H7 (cell line): Measurements from ENCODE around the gene SLC1A3. TPM values are rescaled to one million over a fixed set of nuclear protein-coding genes. Genes with fewer than 3 reads are reported as not detected.

Experiments used
- DNase-seq: peaks from one replicate; pipeline ENCODE4 v3.0.0; 2012
- H3K27me3 ChIP-seq: 2 replicates; pipeline ENCODE4 v1.6.0; 2011; ENCODE audit warnings: mild to moderate bottlenecking, low read length; ENCODE audit not compliant: control insufficient read depth, insufficient read depth
- H3K36me3 ChIP-seq: replicated peaks from 2 replicates; pipeline ENCODE4 v1.5.1; 2011; ENCODE audit warnings: low read length; ENCODE audit not compliant: control insufficient read depth, insufficient read depth
- H3K4me3 ChIP-seq: 2 replicates; pipeline ENCODE4 v1.5.1; 2011; ENCODE audit warnings: low read depth, mild to moderate bottlenecking, control low read depth, low read length, moderate library complexity; ENCODE audit not compliant: insufficient read depth
- total RNA-seq: library from RNA; depleted of rRNA; stranded (reverse); fragments of >200 nt; shearing (Covaris generic); gene quantifications from 2 replicates; pipeline ENCODE4 v1.2.3, GENCODE V29; 2014

Gene SLC1A3
- total RNA-seq, 1 experiment from 2014 or later = 48.8 TPM

GRCh38 chr5:36688722-36689121 is 82.3 kb downstream of the SLC1A3 start:
- Histone ChIP-seq H3K36me3 (no peaks in the 10 kb centered on the region), H3K4me3 (no peak overlapping the region), H3K27me3 (peaks cover 7% of the 10 kb centered on the region)
- DNase-seq = peak; percentile 57

GRCh38 chr5:36689225-36689624 is 82.8 kb downstream of the SLC1A3 start:
- H3K27me3 ChIP-seq = peaks cover 7% of the 10 kb centered on the region
- H3K36me3 ChIP-seq = no peaks in the 10 kb centered on the region
- H3K4me3 ChIP-seq = no peak overlapping the region
- peak; percentile 31 for DNase-seq

- Histone ChIP-seq H3K27me3 (peaks cover 7% of the 10 kb centered on the region), H3K4me3 (peak overlapping the region; percentile 52), H3K36me3 (no peaks in the 10 kb centered on the region)
- peak; percentile 91 for DNase-seq
Measured at GRCh38 chr5:36690041-36690961, 83.9 kb downstream of the SLC1A3 start.

- Histone ChIP-seq H3K36me3 (no peaks in the 10 kb centered on the region), H3K4me3 (no peak overlapping the region), H3K27me3 (peaks cover 7% of the 10 kb centered on the region)
- no peak for DNase-seq
Measured at GRCh38 chr5:36691226-36691625, 84.8 kb downstream of the SLC1A3 start.

- Histone ChIP-seq H3K4me3 (no peak overlapping the region), H3K36me3 (no peaks in the 10 kb centered on the region), H3K27me3 (peaks cover 7% of the 10 kb centered on the region)
- DNase-seq = no peak
Measured at GRCh38 chr5:36691696-36692371, 85.4 kb downstream of the SLC1A3 start.

GRCh38 chr5:36692791-36693763 is 86.7 kb downstream of the SLC1A3 start:
- Histone ChIP-seq H3K27me3 (peaks cover 7% of the 10 kb centered on the region), H3K36me3 (no peaks in the 10 kb centered on the region), H3K4me3 (peak overlapping the region; percentile 34)
- DNase-seq = peak; percentile 90

- Histone ChIP-seq H3K27me3 (peaks cover 7% of the 10 kb centered on the region), H3K36me3 (no peaks in the 10 kb centered on the region), H3K4me3 (no peak overlapping the region)
- DNase-seq = no peak
Measured at GRCh38 chr5:36694351-36694750, 87.9 kb downstream of the SLC1A3 start.

- Histone ChIP-seq H3K36me3 (no peaks in the 10 kb centered on the region), H3K27me3 (peaks cover 7% of the 10 kb centered on the region), H3K4me3 (no peak overlapping the region)
- peak; percentile 82 for DNase-seq
Measured at GRCh38 chr5:36696059-36696673, 89.8 kb downstream of the SLC1A3 start.

- DNase-seq = no peak
- peaks cover 3% of the 10 kb centered on the region; the same call in 1 of the 2 replicates for H3K27me3 ChIP-seq
- H3K4me3 ChIP-seq = no peak overlapping the region
- no peaks in the 10 kb centered on the region for H3K36me3 ChIP-seq
Measured at GRCh38 chr5:36698031-36698430, 91.6 kb downstream of the SLC1A3 start.

- no peaks in the 10 kb centered on the region for H3K27me3 ChIP-seq
- H3K36me3 ChIP-seq = no peaks in the 10 kb centered on the region
- no peak for DNase-seq
- no peak overlapping the region for H3K4me3 ChIP-seq
Measured at GRCh38 chr5:36701085-36701698, 94.8 kb downstream of the SLC1A3 start.

GRCh38 chr5:36703245-36703860 is 96.9 kb downstream of the SLC1A3 start:
- no peak overlapping the region for H3K4me3 ChIP-seq
- H3K27me3 ChIP-seq = no peaks in the 10 kb centered on the region
- no peak for DNase-seq
- H3K36me3 ChIP-seq = no peaks in the 10 kb centered on the region

GRCh38 chr5:36704131-36704530 is 97.7 kb downstream of the SLC1A3 start:
- no peak for DNase-seq
- H3K27me3 ChIP-seq = no peaks in the 10 kb centered on the region
- H3K36me3 ChIP-seq = no peaks in the 10 kb centered on the region
- no peak overlapping the region for H3K4me3 ChIP-seq

GRCh38 chr5:36705055-36705454 is 98.6 kb downstream of the SLC1A3 start:
- Histone ChIP-seq H3K27me3 (no peaks in the 10 kb centered on the region), H3K4me3 (no peak overlapping the region), H3K36me3 (no peaks in the 10 kb centered on the region)
- DNase-seq = peak; percentile 37
